A172 (cell line): ENCODE results near the gene LPIN3. TPM values are rescaled to one million over a fixed set of nuclear protein-coding genes. Genes with fewer than 3 reads are reported as not detected.

Experiments
- DNase-seq: peaks from one replicate; pipeline ENCODE4 v3.0.0-alpha.2; 2015; ENCODE audit warnings: low spot score
- total RNA-seq: library from RNA; depleted of rRNA; stranded (reverse); fragments of >200 nt; shearing (Covaris generic); gene quantifications from 2 replicates; pipeline ENCODE4 v1.2.3, GENCODE V29; 2014

The LPIN3 gene
- total RNA-seq, 1 experiment from 2014 or later: 3.4 TPM

DNA sequence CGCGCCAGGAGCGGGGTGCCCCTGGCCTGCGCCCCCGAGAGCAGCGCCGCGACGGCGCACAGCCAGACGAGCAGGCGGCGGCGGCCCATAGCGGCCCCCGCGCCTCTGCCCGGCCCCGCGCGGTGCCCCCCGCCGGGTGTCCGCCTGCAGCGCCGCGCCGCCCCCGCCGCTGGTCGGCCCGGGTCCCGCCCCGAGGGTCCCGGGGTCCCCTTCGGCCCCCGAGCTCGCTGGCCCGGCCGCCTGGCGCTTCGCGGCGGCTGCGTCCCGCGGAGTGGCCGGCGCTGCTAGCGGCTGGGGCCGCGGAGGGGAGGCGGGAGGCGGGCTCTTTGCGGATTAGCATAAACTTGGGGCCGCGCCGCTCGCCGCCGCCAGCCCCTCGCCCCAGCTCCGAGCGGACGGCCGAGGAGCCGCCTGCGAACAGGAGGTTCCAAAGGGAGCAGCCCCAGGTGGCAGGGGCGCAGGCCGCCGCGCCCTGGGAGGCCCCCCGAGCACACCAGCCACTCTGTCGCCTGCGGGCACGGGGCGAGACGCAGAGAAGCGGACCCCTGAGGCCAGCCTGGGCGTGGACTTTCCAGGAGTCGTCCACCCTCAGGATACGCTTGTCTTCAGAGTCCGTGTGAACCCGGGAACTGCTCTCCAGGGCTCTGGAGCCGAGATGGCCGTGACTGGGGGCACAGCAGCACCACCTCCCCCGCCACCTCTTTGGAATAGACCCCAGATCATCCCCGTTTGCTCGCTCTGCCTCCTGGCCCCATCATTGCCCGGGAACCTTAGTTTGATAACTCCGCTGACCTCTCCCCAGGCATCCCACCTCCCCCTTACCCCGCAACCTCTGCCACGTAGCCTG is 26.1 kb downstream of the LPIN3 start, which contains the start of gene EMILIN3:
Gene EMILIN3, minus strand, starts transcription at position 273 of the 847 bp plus-strand sequence. Its CDS starts 184 bp downstream, at position 89.
- DNase-seq: no peak

DNA sequence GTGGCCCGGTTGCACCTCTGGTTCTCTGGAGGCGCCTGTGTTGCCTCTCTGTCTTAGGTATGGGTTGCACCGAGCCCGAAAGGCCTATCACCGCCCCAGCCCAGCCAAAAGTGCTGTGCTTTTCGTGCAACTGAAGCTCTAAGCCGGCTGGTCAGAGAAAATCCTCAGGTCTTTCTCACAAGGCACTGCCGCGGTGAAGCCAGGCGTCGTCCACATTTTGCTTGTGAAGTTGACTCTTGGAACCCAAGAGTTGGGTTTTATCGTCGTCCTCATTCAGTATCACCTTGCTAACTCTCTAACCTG is 26.7 kb downstream of the LPIN3 start:
- no peak for DNase-seq

DNA sequence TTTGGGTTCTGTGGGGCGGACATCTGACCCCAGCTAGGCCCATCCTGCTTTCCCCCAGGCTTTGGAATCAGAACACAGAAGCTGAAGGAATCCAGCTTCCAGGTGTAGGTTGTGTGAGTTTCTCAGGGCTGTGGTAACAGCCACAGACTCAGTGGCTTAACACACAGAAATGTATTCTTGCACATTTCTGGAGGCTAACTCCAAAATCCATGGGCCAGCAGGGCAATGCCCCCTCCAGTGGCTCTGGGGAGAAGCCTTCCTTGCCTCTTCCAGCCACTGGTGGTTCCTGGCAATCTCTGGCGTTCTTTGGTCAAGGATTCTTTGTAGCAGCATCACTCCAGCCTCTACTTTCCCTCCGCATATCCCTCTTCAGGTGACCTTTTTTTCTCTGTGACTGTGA is 27.3 kb downstream of the LPIN3 start:
- no peak for DNase-seq

DNA sequence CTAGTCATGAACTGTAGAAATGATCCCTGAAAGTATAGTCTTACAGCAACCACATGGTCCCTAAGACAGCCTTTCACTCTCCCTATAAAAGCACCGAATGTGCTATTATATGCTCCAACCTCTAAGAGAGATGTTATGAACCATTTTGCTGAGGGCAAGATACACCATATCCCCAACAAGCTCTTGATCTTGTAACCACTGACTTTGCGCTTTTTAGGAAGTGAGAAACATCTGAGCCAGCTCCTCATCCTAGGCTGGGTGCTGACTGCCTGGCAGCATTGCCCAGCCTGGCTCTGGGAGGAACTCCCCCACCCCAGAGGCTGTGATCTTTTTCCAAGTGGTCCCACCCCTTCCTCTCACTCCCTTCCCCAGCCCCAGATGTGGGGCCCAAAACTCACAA is 29.1 kb downstream of the LPIN3 start:
- DNase-seq: no peak

DNA sequence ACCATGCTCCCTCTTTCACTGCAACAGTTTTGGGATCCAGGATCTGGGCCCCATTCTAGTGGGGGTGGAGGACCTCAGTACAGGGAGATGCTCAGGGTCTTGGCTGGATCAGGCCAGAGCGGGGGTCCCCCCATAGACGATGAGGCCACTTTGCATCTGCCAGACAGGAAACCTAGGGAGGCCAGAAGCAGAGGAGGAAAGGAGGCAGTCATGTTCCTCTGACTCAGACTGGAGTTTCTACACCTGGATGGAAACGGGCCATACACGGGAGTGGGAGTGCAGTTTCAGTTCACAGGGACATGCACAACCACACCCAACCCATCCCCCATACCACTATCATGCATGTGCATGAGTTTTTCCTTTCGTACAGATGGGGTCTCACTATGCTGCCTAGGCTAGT is 29.6 kb downstream of the LPIN3 start:
- DNase-seq: no peak

DNA sequence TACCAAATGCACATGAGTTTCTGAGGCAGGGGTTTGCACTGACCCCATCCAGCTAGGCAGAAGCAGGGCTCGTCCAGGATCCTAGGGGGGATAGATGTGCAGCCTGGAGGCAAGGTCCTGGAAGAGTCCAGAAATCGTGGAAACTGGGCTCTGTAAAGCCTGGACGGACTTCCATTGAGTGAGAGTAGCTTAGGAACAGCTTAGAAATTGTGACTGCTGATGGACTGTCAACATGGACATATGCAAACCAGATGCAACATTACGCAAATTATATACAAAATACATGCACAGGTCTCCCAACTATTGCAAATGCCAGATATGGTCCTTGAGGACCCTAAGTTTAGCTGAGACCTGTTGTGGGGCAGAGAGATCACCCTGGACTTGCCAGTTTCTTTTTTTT is 30.8 kb downstream of the LPIN3 start:
- DNase-seq: no peak

DNA sequence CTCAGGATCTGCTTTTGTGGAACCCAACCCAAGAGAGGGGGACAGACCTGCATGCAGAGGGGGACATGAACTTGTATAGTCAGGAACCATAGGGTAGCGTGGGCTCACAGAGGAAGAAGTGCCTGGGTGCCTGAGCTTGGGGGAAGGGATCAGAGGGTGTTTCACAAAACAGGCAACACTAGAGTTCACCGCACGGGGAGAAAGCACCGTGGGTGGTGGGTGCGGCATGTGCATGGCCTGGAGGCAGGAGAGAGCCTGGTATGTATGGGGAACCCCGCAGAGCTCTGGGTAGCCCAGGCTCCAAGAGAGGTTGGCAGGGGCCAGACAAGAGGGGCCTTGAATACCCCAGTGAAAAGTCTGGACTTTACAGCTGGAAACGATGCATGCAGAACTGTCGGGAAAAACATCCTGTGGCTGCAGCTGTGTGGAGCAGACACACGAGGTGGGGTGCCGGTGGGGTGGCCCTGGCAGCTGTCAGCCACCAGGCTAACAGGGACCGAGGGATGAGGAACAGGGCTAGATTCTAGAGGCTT is 32.7 kb downstream of the LPIN3 start:
- no peak for DNase-seq

DNA sequence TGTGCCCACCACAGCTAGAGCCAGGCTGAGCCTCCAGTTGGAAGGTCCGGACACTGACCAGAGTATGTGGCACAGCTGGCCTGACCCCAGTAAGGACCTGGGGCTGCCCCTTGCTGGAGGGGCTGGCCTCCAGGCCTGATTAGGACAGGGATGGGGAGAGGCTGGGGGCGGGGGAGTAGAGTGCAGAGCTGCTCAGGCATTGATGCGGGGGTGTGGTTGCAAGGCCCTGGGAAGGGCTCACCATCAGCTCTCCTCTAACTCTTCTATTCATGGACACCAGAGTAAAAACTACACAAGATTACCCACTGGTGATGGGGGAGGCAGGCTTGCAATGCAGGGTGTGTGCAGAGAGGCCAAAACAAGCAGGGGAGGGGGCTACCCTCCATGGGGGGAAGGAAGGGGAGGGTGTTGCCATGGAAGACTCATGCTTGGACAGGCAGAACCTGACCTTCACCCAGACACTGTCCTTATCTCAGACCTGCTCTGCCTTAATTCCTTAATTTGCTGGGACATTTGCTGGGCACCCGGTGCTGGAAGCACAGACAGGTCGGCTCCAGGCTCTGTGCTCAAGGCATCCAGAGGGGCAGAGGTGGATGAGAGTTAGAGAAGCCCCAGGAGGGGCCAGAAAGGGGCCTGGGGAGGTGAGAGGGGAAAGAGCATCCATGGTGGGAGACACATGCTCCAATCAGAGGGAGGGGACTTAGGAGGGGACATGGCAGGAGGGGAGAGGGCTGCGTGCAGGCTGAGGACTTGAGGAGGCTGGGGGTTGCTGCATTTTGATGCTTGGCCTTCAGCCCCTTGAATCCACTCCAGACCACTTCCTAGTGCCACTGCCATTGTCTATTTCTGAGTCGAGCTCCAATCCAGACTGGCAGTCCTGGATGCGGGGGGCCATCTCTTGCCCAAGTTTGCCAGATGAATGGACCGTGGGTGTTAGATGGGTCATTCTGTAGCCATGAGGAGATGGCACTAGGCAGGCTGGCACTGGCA is 33.6 kb downstream of the LPIN3 start:
- no peak for DNase-seq

DNA sequence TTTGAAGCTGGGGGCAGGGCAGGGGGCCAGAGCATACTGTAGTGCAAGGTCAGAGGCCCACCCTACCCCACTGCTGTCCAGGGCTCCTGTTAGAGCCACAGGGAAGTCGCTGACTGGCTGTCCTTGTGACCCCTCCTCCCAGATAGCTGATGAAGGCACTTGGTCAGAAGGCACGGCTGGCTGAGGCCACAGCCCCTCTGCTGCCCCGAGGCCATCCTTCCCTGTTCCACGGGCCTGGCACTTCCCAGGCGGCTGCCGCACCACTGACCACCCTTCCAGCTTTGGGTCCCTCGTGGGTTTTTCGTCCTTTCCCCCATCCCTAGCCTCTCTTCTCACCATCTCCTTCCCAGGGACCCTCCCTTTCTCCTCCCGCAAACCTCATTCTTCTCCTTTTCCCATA is 35.2 kb downstream of the LPIN3 start:
- DNase-seq: no peak

DNA sequence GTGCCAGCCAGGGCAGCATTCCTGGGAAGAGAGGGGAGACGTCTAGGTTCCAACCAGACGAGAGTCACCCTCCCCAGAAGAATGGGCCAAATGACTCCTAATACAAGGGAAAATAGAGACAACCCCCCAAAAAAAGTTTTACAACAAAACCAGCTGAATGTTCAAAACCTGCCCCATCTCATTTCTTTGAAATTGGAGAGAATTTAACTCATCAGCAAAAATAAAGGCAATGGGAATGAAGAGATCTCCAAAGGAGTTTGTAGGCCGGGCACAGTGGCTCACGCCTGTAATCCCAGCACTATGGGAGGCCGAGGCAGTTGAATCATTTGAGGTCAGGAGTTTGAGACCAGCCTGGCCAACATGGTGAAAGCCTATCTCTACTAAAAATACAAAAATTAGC is 35.7 kb downstream of the LPIN3 start:
- no peak for DNase-seq

DNA sequence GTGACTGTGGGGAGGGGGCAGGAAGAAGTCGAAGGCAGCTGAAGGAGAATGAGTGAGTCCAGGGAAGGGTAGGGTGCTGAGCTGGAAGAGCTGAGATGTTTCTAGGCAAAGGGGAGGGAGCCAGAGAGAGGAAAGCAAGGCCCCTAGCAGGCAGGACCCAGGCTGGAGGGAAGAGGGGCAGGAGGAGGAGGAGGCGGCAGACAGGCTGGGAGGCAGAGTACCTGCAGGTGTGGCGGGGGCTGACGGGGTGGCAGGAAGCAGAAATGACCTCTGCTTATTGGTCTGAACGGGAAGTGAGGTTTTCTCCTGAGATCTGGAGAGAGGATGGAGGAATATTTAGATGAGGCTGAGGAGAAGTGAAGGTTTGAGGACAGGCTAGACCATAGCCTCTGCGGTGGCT is 36.7 kb downstream of the LPIN3 start:
- no peak for DNase-seq

DNA sequence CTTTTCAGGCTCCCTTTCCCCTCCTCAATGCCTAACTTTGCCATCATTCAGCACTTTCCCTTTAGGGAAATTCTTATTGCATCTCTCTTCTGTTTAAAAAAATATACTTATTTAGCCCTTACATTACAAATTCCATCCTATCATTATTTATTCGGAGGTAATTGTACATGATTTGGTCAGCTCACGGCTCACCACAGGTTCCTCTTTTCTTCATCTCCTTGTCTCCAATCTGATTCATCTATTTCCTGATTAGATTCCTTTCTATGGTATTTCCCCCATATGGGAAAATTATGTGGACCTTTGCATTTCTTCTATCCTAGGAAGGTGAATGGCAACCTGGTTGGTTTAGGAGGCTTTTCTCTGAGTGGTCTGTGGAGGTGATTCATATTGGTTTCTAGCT is 38.9 kb downstream of the LPIN3 start:
- no peak for DNase-seq

DNA sequence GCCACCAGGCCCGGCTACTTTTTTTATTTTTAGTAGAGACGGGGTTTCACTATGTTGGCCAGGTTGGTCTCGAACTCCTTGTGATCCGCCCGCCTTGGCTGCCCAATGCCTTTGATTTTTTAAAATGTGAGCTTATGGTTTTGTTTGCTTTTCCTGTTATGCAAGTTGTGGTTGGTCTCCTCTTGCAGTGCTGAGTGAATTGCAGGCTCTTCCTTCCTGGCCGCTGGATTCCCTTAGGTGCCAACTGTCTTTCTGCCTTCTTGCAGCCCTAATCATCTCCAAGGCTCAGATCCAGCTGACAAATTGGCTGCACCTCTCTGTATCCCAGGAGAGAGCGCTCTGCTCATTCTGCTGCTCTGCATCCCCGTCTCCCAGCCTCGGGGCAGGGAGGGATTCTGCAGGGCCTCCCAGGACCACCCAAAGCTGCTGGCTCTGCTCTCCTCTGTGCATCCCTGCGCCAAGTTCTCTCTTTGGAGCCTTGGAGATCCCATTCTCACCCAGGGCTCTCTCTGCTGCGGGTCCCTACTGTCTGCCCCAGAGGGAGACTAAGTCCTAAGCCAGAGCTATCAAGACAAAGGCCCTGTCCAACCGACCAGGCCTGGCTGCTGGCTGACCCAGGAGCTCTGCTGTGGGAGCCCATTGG is 40.1 kb downstream of the LPIN3 start:
- DNase-seq: no peak

DNA sequence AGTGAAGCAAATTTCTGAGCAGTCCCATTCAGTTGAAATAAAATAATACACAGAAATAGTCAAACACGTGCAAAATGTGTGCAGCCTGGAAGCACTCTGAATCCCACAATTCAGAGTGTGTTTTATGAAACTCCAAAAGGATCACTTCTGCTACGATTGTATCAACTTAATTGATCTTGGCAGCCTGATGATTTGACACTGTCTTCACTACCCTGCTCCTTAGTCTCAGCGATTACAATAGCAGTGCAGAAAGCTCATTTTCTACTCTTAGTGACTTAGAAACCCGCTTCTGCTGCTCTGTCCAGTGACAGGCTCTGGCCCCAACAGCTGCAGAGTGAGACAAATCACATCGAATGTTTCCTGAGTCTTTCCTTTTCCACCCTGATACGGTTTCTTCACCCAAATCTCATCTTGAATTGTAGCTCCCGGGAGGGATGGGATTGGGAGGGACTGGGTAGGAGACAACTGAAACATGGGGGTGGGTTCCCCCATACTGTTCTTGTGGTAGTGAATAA is 42.2 kb downstream of the LPIN3 start:
- no peak for DNase-seq

DNA sequence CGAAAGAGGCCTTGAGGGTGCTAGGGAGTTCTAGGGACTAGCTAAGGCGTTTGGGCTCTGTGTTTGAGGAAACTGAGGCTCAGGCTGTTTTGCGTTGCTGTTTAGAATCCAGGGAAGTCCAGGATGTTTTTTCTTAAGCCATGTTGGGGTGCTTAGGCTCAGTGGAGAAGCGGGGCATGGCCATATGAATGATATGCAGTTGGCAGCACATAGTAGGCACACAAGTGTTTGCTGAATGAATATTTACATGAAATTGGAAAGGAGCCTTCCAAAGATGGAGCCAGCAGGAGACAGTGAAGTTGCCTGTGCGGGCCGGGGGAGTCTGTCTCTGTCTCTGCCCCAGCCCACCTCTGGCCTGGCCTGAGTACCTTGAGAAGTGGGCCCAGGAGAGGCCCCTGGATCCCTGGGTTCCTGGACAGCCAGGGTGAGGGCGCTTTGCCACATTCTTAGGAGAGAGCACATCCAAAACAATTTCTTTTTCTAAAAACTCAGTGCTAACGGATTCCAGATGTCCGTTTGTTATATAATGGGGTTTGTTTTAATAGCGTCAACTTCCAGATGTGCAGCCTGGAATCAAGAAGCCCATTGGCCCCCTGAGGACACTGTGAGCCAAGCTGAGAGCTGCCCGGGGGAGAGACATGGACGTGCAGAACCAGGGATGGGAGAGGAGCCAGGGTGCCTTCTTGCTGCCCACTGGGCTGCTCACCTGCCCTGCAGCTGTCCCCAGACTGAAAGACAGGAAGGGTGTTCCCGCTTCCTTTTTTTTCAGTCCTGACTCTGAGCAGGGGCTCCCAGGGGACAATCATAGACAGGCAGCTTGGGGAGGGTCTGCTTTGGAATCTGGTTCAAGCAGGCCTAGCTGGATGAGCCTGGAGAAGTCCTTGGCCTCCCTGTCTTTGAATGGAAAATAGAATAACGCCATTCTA is 46.1 kb downstream of the LPIN3 start:
- no peak for DNase-seq

DNA sequence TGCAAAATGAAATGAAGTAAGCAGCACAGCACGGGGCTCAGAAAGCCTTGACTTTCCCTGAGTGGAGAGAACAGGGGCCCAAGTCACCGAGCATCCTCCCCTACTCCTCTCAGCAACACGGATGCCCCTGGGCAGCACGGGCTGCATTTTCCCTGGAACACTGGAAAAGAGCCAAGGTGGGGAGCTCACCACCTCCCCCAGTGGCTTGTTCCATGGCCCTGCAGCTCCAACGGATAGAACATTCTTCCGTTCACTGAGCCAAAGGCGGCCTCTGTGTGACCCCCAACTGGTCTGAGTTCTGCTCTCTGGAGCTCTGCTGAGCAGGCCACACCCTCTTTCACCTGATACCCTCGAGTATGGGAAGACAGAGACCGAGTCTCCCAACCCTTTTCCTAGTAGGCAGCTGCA is 46.8 kb downstream of the LPIN3 start:
- DNase-seq: no peak

DNA sequence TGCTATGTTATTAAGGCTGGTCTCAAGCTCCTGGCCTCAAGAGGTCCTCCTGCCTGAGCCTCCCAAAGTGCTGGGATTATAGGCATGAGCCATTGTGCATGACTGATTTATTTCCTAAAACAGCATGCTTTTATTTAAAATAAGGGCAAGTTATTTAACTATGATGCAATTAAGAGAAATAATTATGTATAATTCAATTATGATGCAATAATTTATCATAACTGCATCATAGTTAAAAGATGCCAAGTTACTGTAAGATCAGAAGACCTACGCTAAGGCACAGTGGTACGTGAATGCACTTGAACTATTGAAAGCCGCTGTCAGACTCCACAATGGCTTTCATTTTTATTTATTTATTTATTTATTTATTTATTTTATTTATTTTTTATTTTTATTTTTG is 50.3 kb downstream of the LPIN3 start:
- no peak for DNase-seq

DNA sequence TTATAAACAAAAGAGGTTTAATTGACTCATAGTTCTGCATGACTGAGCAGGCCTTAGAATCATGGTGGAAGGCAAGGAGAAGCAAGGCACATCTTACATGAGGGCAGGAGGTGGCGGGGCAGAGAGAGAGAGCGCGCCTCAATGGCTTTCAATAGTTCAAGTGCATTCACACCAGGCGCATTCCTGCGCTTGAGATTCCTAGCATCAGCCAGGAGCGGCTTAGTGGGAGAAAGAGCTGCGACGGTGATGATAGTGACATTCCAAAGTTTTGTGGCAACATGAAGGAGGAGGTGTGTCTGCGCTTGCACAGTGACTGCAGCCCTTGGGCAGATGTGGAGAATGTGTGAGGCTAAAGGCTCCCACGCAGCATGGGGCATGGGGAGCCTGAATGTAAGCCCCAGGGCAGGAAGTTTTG is 51.0 kb downstream of the LPIN3 start:
- no peak for DNase-seq

DNA sequence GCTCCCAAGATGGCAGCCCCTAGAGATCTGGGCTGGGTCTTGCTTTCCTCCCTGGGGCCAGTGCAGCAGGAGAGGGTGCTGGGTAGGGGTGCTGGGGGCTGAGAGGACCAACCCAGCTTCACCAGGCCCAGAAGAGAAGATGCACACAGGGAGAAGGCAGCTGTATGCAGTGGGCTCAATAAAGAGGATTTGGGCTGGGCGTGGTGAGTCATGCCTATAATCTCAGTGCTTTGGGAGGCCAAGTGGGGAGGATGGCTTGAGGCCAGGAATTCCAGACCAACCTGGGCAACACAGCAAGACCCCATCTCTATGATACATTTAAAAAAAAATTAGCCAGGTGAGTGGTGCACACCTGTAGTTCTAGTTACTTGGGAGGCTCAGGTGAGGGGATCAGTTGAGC is 51.7 kb downstream of the LPIN3 start:
- no peak for DNase-seq

DNA sequence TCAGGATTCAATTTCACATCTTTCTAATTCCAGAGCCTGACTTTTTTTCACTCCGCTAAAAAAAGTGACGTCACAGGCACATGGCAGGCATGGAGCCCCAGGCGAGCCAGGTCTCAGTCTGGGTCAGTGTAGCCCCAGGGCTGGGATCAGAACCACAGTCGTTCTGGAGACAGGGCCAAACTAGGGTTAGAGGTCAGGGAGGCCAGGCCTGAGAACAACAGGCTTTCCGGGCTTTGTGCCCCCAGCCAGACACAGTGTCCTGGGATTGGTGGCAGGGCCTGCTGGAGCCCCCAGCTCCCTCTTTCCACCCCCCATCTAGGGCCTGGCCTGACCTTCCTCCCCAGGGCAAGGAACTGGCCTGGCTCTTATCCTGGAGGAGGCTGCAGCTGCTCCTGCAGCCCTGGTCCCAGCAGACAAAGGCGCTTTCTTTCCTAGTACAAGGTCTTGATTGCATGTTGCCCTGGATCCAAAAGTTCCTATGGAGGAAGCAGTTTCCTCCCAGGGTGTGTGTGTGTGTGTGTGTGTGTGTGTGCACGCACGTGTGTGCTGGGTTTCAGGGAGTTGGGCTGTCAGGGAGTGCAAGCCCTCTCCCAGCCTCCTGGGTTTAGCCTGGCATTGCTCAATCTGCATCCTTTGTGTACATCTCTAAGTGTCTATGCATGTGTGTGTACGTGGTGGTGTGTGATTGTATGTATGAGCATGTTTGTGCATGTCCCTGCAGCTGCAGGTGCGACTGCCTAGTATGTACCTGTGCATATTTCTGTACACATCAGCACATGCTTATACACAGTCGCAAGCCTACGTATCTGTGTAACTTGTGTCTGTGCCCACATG is 52.5 kb downstream of the LPIN3 start:
- DNase-seq: no peak
